HEK293 (cell line): ENCODE data around the gene GPRC5D.

Experiments used
- CTCF ChIA-PET: fragments of 350-600 bp; formaldehyde crosslinking; extraction: SDS; loops from one replicate; lab custom pipeline; 2021; ENCODE audit warnings: antibody characterized with exemption; lab: Yijun Ruan, JAX
- POLR2A ChIA-PET: fragments of 300-600 bp; formaldehyde crosslinking; extraction: SDS; loops from one replicate; lab custom pipeline; 2020; ENCODE audit warnings: antibody characterized with exemption, inconsistent platforms; lab: Yijun Ruan, JAX
- H3K27ac ChIP-seq: fragments of 200-500 bp; sonication (Bioruptor generic); 2 replicates; pipeline ENCODE4 v1.5.1; 2014; ENCODE audit warnings: low read depth, low read length, control low read depth, inconsistent platforms; ENCODE audit errors: extremely low read depth
- H3K36me3 ChIP-seq, 2 experiments: fragments of 200-500 bp in 1 of 2; sonication (Bioruptor generic) in 1 of 2; 1 replicate in 1 of 2; 2 replicates in 1 of 2; pipeline ENCODE4 v1.5.1; 2014 to 2017; ENCODE audit warnings: inconsistent platforms in 2 of 2, low read length in 2 of 2; ENCODE audit not compliant: control insufficient read depth in 2 of 2, insufficient read depth in 1 of 2
- H3K4me1 ChIP-seq: fragments of 200-500 bp; sonication (Bioruptor generic); 2 replicates; pipeline ENCODE4 v1.5.1; 2014; ENCODE audit warnings: mild to moderate bottlenecking, low read length, inconsistent platforms; ENCODE audit not compliant: control insufficient read depth, insufficient read depth
- H3K4me3 ChIP-seq: 2 replicates; pipeline ENCODE4 v1.5.1; 2011; ENCODE audit warnings: low read depth, mild to moderate bottlenecking, control low read depth, low read length, moderate library complexity
- H3K9me3 ChIP-seq: fragments of 200-500 bp; sonication (Bioruptor generic); 2 replicates; pipeline ENCODE4 v1.5.1; 2014; ENCODE audit warnings: low read depth, low read length, inconsistent platforms; ENCODE audit not compliant: control insufficient read depth, insufficient read depth
- GLIS2 ChIP-seq: fragments of 450-650 bp; formaldehyde crosslinking; IDR thresholded peaks from 2 replicates; pipeline ENCODE4 v1.5.1; 2016; ENCODE audit warnings: missing biosample characterization, missing genetic modification characterization
- KLF8 ChIP-seq: fragments of 450-650 bp; formaldehyde crosslinking; IDR thresholded peaks from 2 replicates; pipeline ENCODE4 v1.5.1; 2016; ENCODE audit warnings: missing biosample characterization, missing genetic modification characterization
- OSR2 ChIP-seq: fragments of 450-650 bp; formaldehyde crosslinking; IDR thresholded peaks from 2 replicates; pipeline ENCODE4 v1.5.1; 2016; ENCODE audit warnings: missing biosample characterization, missing genetic modification characterization
- SCRT1 ChIP-seq: fragments of 450-650 bp; formaldehyde crosslinking; IDR thresholded peaks from 2 replicates; pipeline ENCODE4 v1.5.1; 2016; ENCODE audit warnings: missing biosample characterization, missing genetic modification characterization, borderline replicate concordance
- YY1 ChIP-seq: fragments of 450-650 bp; formaldehyde crosslinking; IDR thresholded peaks from 2 replicates; pipeline ENCODE4 v1.5.1; 2018; ENCODE audit warnings: missing biosample characterization, missing genetic modification characterization
- YY2 ChIP-seq: fragments of 450-650 bp; formaldehyde crosslinking; IDR thresholded peaks from 2 replicates; pipeline ENCODE4 v1.5.1; 2016; ENCODE audit warnings: missing biosample characterization, missing genetic modification characterization
- ZBTB7A ChIP-seq: fragments of 450-650 bp; formaldehyde crosslinking; IDR thresholded peaks from 2 replicates; pipeline ENCODE4 v1.5.1; 2016; ENCODE audit warnings: low read depth, missing biosample characterization, missing genetic modification characterization
- ZBTB8A ChIP-seq: fragments of 450-650 bp; formaldehyde crosslinking; IDR thresholded peaks from 2 replicates; pipeline ENCODE4 v1.5.1; 2016; ENCODE audit warnings: missing biosample characterization, missing genetic modification characterization
- ZNF114 ChIP-seq: fragments of 450-650 bp; formaldehyde crosslinking; IDR thresholded peaks from 2 replicates; pipeline ENCODE4 v1.5.0; 2017; ENCODE audit warnings: missing biosample characterization, missing genetic modification characterization
- ZNF121 ChIP-seq: fragments of 450-650 bp; formaldehyde crosslinking; IDR thresholded peaks from 2 replicates; pipeline ENCODE4 v1.5.1; 2016; ENCODE audit warnings: missing biosample characterization, missing genetic modification characterization
- ZNF132 ChIP-seq: fragments of 450-650 bp; formaldehyde crosslinking; IDR thresholded peaks from 2 replicates; pipeline ENCODE4 v1.5.1; 2017; ENCODE audit warnings: missing biosample characterization, missing genetic modification characterization, borderline replicate concordance
- ZNF221 ChIP-seq: fragments of 450-650 bp; formaldehyde crosslinking; IDR thresholded peaks from 2 replicates; pipeline ENCODE4 v1.5.1; 2017; ENCODE audit warnings: missing biosample characterization, missing genetic modification characterization, borderline replicate concordance
- ZNF248 ChIP-seq: fragments of 450-650 bp; formaldehyde crosslinking; IDR thresholded peaks from 2 replicates; pipeline ENCODE4 v1.5.1; 2017; ENCODE audit warnings: missing biosample characterization, missing genetic modification characterization
- ZNF266 ChIP-seq: fragments of 450-650 bp; formaldehyde crosslinking; IDR thresholded peaks from 2 replicates; pipeline ENCODE4 v1.5.1; 2016; ENCODE audit warnings: missing biosample characterization, missing genetic modification characterization, low read depth
- ZNF274 ChIP-seq, 2 experiments: fragments of 200-500 bp in 1 of 2; fragments of 450-650 bp in 1 of 2; sonication (Bioruptor generic) in 1 of 2; formaldehyde crosslinking in 1 of 2; IDR thresholded peaks; 2 replicates each; pipeline versions ENCODE4 v1.5.1 to v1.6.1; 2014 to 2016; ENCODE audit warnings: borderline replicate concordance in 1 of 2, inconsistent platforms in 1 of 2, low read length in 1 of 2, missing biosample characterization in 1 of 2, missing genetic modification characterization in 1 of 2
- ZNF324 ChIP-seq: fragments of 450-650 bp; formaldehyde crosslinking; IDR thresholded peaks from 2 replicates; pipeline ENCODE4 v1.5.1; 2016; ENCODE audit warnings: missing biosample characterization, missing genetic modification characterization
- ZNF341 ChIP-seq: fragments of 450-650 bp; formaldehyde crosslinking; IDR thresholded peaks from 2 replicates; pipeline ENCODE4; 2016; ENCODE audit warnings: low read depth, missing biosample characterization, missing genetic modification characterization
- ZNF423 ChIP-seq: fragments of 450-650 bp; formaldehyde crosslinking; IDR thresholded peaks from 2 replicates; pipeline ENCODE4 v1.5.1; 2016; ENCODE audit warnings: missing biosample characterization, missing genetic modification characterization
- ZNF560 ChIP-seq: fragments of 450-650 bp; formaldehyde crosslinking; IDR thresholded peaks from 2 replicates; pipeline ENCODE4 v1.5.1; 2017; ENCODE audit warnings: missing biosample characterization, missing genetic modification characterization, borderline replicate concordance
- ZNF621 ChIP-seq: fragments of 450-650 bp; formaldehyde crosslinking; IDR thresholded peaks from 2 replicates; pipeline ENCODE4 v1.5.1; 2017; ENCODE audit warnings: missing biosample characterization, missing genetic modification characterization
- ZNF664 ChIP-seq: fragments of 450-650 bp; formaldehyde crosslinking; IDR thresholded peaks from 2 replicates; pipeline ENCODE4 v1.5.1; 2016; ENCODE audit warnings: missing biosample characterization, missing genetic modification characterization
- ZNF768 ChIP-seq: fragments of 450-650 bp; formaldehyde crosslinking; IDR thresholded peaks from 2 replicates; pipeline ENCODE4 v1.5.1; 2018; ENCODE audit warnings: missing biosample characterization, mild to moderate bottlenecking, missing genetic modification characterization
- ZNF776 ChIP-seq: fragments of 450-650 bp; formaldehyde crosslinking; IDR thresholded peaks from 2 replicates; pipeline ENCODE4 v1.5.0; 2017; ENCODE audit warnings: missing biosample characterization, missing genetic modification characterization, borderline replicate concordance
- ZNF791 ChIP-seq: fragments of 450-650 bp; formaldehyde crosslinking; IDR thresholded peaks from 2 replicates; pipeline ENCODE4 v1.5.1; 2016; ENCODE audit warnings: missing biosample characterization, missing genetic modification characterization
- ZNF792 ChIP-seq: fragments of 450-650 bp; formaldehyde crosslinking; IDR thresholded peaks from 2 replicates; pipeline ENCODE4 v1.5.1; 2016; ENCODE audit warnings: missing biosample characterization, missing genetic modification characterization
- ZNF837 ChIP-seq: fragments of 450-650 bp; formaldehyde crosslinking; IDR thresholded peaks from 2 replicates; pipeline ENCODE4 v1.5.1; 2016; ENCODE audit warnings: missing biosample characterization, missing genetic modification characterization
- TF ChIP-seq, protein P1 (sequence below): fragments of 450-650 bp; formaldehyde crosslinking; optimal IDR thresholded peaks from 2 replicates; pipeline ENCODE3; 2016; ENCODE audit warnings: missing biosample characterization, mild to moderate bottlenecking, missing genetic modification characterization
- TF ChIP-seq, protein P2 (sequence below): fragments of 450-650 bp; formaldehyde crosslinking; IDR thresholded peaks from 2 replicates; pipeline ENCODE4 v1.5.0; 2017; ENCODE audit warnings: missing biosample characterization, missing genetic modification characterization, borderline replicate concordance

Gene GPRC5D

DNA sequence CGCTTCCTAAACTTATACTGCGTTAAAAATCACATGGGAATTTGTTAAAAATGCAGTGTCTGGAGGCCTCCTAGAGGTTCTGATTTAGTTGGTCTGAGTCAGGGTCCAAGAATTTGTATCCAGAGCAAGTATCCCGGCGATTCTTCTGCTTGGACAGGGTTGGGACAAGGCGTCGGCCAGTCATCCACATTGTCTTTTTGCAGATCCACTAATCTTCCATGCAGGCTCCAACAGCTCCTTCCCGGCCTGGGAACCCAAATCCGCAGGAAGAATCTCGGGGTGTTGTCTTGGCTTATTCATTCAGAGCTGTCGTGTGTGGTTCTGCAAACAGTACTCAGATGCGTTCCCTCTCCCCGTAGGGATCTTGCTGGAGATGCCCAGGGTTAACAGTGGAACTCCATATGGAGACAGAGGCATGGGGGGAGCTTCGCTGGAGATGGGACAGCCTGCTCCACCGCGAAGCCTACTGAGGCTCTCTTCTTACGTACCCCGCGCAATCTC lies 25.3 kb downstream of the GPRC5D start:
- Histone ChIP-seq H3K4me3 (no peak overlapping the region), H3K36me3 (no peaks in the 10 kb centered on the region; a peak in 1 of 3 replicates), H3K4me1 (no peaks in the 10 kb centered on the region), H3K27ac (no peak overlapping the region), H3K9me3 (no peaks in the 10 kb centered on the region)
- ChIA-PET CTCF (interaction anchor here (0.6 to 1.1 kb wide), 3 partner anchors 10 to 56 kb away, joined by 3 to 7 read pairs (median 3); no protein-coding TSS in a partner anchor), POLR2A (no interaction called here)
- TF ChIP-seq ZNF114 (tag by site-specific recombination) (no peak), ZBTB7A (tag by site-specific recombination) (no peak)

DNA sequence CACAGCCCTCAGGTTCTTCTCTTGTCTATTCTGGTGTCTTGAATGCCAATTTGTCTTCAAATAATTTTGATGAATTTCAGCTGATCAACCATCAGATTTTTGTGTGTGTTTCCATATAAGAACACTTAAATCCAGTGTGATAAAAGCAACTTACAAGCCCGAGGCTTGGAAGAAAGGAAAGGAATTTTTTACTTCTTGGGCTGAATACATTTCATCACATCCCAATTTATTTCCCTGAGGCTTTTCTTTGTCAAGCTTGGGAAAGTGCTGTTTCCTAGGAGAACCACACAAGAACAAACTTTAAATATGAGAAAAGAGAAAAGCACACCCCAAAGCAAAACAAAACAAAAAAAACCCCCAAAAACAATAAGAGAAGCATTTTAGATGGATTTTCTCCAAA lies 26.6 kb downstream of the GPRC5D start:
- H3K27ac ChIP-seq: no peak overlapping the region
- POLR2A ChIA-PET: interaction anchor here (0.7 kb wide), 1 partner anchor 34 kb away, joined by 5 read pairs; the partner anchor contains the start of gene GPRC5A
- no peaks in the 10 kb centered on the region for H3K4me1 ChIP-seq
- no peak overlapping the region for H3K4me3 ChIP-seq
- H3K9me3 ChIP-seq: no peaks in the 10 kb centered on the region
- TF ChIP-seq ZNF248 (tag by site-specific recombination): no peak
- no peak for TF ChIP-seq ZNF768 (tag by site-specific recombination)
- TF ChIP-seq OSR2 (tag by site-specific recombination): no peak
- no peak for TF ChIP-seq ZNF792 (tag by site-specific recombination)
- no peak for TF ChIP-seq YY2
- CTCF ChIA-PET: interaction anchor here (1.1 to 1.4 kb wide), 3 partner anchors 9 to 137 kb away, joined by 3 to 9 read pairs (median 5); no protein-coding TSS in a partner anchor
- H3K36me3 ChIP-seq: no peaks in the 10 kb centered on the region; a peak in 1 of 3 replicates

DNA sequence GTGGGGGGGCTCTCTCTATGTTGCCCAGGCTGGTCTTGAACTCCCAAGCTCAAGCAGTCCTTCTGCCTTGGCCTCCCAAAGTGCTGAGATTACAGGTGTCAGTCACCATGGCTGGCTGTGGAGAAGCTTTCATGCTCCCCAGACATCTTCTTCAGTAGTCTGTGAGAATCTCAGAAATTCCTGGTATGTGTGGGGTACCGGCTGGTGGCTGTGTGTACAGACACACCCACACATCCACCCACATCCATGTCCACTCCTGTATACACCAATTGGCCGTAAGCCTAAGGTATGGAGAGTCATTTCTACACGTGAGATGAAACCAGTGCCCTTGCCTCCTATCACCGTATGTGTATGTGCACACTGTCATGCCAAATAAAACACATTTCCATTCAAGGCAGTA lies 27.8 kb downstream of the GPRC5D start:
- Histone ChIP-seq H3K36me3 (no peaks in the 10 kb centered on the region; a peak in 1 of 3 replicates), H3K4me3 (no peak overlapping the region), H3K9me3 (no peaks in the 10 kb centered on the region), H3K27ac (no peak overlapping the region), H3K4me1 (no peaks in the 10 kb centered on the region)
- TF ChIP-seq YY2: no peak
- TF ChIP-seq ZNF121 (tag by site-specific recombination): no peak
- TF ChIP-seq ZNF221: no peak
- TF ChIP-seq ZNF664: no peak
- TF ChIP-seq SCRT1 (tag by site-specific recombination): no peak
- no peak for TF ChIP-seq ZNF132 (tag by site-specific recombination)
- no peak for TF ChIP-seq ZNF791
- TF ChIP-seq ZNF324: no peak
- TF ChIP-seq ZNF423: no peak
- TF ChIP-seq ZNF274 (IDR thresholded peaks at IDR 0.05; ENCODE audit: low read length): no peak
- TF ChIP-seq ZNF274 (tag by site-specific recombination; IDR thresholded peaks at IDR 0.05; ENCODE audit: borderline replicate concordance): no peak
- POLR2A ChIA-PET: no interaction called here
- CTCF ChIA-PET: interaction anchor here (0.7 kb wide), 1 partner anchor 103 kb away, joined by 3 read pairs; no protein-coding TSS in a partner anchor

DNA sequence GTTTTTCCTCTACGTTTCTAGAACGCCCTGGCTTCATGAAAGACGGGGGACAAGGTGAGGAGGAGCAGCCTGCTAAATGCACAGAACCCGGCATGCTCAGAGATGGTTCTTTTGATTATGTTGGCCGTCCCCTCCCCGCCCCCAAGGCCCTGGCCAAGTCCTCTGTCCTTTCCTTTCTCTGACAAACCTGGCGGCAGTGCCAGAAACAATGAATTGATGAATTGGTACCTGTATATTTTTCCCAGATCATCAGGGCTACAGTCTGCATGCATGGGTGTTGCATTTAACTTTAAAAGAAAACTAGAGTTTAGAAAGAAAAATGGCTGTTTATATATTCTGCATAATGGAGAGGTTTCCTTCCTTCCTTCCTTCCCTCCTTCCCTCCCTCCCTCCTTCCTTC lies 29.0 kb downstream of the GPRC5D start:
- Histone ChIP-seq H3K9me3 (no peaks in the 10 kb centered on the region), H3K4me3 (no peak overlapping the region), H3K36me3 (no peaks in the 10 kb centered on the region; a peak in 1 of 3 replicates), H3K27ac (no peak overlapping the region), H3K4me1 (no peaks in the 10 kb centered on the region)
- ChIA-PET CTCF (no interaction called here), POLR2A (no interaction called here)
- no peak for TF ChIP-seq ZNF560 (tag by site-specific recombination)
- no peak for TF ChIP-seq ZNF776 (tag by site-specific recombination)
- no peak for TF ChIP-seq ZNF837 (tag by site-specific recombination)
- TF ChIP-seq ZNF266 (tag by site-specific recombination): no peak
- TF ChIP-seq, protein P1, sequence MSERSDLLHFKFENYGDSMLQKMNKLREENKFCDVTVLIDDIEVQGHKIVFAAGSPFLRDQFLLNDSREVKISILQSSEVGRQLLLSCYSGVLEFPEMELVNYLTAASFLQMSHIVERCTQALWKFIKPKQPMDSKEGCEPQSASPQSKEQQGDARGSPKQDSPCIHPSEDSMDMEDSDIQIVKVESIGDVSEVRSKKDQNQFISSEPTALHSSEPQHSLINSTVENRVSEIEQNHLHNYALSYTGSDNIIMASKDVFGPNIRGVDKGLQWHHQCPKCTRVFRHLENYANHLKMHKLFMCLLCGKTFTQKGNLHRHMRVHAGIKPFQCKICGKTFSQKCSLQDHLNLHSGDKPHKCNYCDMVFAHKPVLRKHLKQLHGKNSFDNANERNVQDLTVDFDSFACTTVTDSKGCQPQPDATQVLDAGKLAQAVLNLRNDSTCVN (tag by site-specific recombination): no peak
- TF ChIP-seq, protein P2, sequence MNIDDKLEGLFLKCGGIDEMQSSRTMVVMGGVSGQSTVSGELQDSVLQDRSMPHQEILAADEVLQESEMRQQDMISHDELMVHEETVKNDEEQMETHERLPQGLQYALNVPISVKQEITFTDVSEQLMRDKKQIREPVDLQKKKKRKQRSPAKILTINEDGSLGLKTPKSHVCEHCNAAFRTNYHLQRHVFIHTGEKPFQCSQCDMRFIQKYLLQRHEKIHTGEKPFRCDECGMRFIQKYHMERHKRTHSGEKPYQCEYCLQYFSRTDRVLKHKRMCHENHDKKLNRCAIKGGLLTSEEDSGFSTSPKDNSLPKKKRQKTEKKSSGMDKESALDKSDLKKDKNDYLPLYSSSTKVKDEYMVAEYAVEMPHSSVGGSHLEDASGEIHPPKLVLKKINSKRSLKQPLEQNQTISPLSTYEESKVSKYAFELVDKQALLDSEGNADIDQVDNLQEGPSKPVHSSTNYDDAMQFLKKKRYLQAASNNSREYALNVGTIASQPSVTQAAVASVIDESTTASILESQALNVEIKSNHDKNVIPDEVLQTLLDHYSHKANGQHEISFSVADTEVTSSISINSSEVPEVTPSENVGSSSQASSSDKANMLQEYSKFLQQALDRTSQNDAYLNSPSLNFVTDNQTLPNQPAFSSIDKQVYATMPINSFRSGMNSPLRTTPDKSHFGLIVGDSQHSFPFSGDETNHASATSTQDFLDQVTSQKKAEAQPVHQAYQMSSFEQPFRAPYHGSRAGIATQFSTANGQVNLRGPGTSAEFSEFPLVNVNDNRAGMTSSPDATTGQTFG (tag by site-specific recombination): no peak
- no peak for TF ChIP-seq ZBTB8A (tag by site-specific recombination)
- no peak for TF ChIP-seq ZNF341 (tag by site-specific recombination)
- TF ChIP-seq YY1 (tag by site-specific recombination): no peak
- no peak for TF ChIP-seq ZNF621
- no peak for TF ChIP-seq GLIS2
- TF ChIP-seq KLF8: no peak
